CD4-positive, alpha-beta T cell treated with Interleukin-10 for 1 hour (primary cell): ENCODE data around the gene DIDO1.

Experiments
- DNase-seq: peaks from one replicate; pipeline ENCODE4 v3.0.0-alpha.2; 2020

DIDO1 gene

GRCh38 chr20:62889871-62890270 lies 36.4 kb downstream of the DIDO1 start:
- DNase-seq: no peak

- no peak for DNase-seq
These were observed 36.9 kb downstream of the DIDO1 start for GRCh38 chr20:62889411-62889810.

GRCh38 chr20:62888910-62889309 lies 37.4 kb downstream of the DIDO1 start:
- DNase-seq: no peak

GRCh38 chr20:62888406-62888805 lies 37.9 kb downstream of the DIDO1 start:
- DNase-seq: no peak

GRCh38 chr20:62887860-62888239 lies 38.5 kb downstream of the DIDO1 start:
- DNase-seq: no peak

- DNase-seq: peak; percentile 49
These were observed 39.0 kb downstream of the DIDO1 start for GRCh38 chr20:62887152-62887859.

GRCh38 chr20:62886709-62887058 lies 39.6 kb downstream of the DIDO1 start:
- no peak for DNase-seq

GRCh38 chr20:62885896-62886708 lies 40.2 kb downstream of the DIDO1 start:
- DNase-seq: no peak

- no peak for DNase-seq
These were observed 41.0 kb downstream of the DIDO1 start for GRCh38 chr20:62885046-62885895.

- DNase-seq: no peak
These were observed 41.7 kb downstream of the DIDO1 start for GRCh38 chr20:62884556-62884955.

- no peak for DNase-seq
These were observed 43.9 kb downstream of the DIDO1 start for GRCh38 chr20:62882426-62882825.

- DNase-seq: no peak
These were observed 44.5 kb downstream of the DIDO1 start for GRCh38 chr20:62881662-62882395.

- DNase-seq: no peak
These were observed 45.2 kb downstream of the DIDO1 start for GRCh38 chr20:62880935-62881661.

- no peak for DNase-seq
These were observed 46.0 kb downstream of the DIDO1 start for GRCh38 chr20:62880147-62880934.

GRCh38 chr20:62879275-62880146 lies 46.8 kb downstream of the DIDO1 start:
- DNase-seq: no peak

GRCh38 chr20:62878244-62879038 lies 47.9 kb downstream of the DIDO1 start:
- DNase-seq: no peak

- DNase-seq: no peak
These were observed 49.1 kb downstream of the DIDO1 start for GRCh38 chr20:62876902-62877816.

GRCh38 chr20:62876501-62876901 lies 49.8 kb downstream of the DIDO1 start:
- no peak for DNase-seq
